ENCODE results near the gene PRPF38B.

DNA sequence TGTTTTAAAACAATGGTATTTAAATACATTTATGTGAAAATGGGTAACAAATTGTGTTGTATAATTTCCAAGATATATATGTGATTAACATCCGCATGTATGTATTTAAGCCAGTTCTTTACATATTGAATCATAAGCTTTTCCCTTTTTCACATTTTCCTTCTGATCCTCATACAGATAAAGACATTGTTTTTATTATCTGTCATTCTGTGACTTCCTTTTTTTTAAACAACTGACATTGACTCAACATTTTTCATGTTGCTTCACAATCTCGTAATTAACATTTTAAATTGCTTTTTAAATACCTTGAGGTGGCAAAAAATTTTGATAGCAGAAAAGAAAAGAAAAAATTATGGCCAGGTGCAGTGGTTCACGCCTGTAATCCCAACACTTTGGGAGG, 55.8 kb downstream of the PRPF38B start:
- no peak for TF ChIP-seq ZFX (IDR thresholded peaks at IDR 0.05; ENCODE audit: borderline replicate concordance)
- TF ChIP-seq, protein P1, sequence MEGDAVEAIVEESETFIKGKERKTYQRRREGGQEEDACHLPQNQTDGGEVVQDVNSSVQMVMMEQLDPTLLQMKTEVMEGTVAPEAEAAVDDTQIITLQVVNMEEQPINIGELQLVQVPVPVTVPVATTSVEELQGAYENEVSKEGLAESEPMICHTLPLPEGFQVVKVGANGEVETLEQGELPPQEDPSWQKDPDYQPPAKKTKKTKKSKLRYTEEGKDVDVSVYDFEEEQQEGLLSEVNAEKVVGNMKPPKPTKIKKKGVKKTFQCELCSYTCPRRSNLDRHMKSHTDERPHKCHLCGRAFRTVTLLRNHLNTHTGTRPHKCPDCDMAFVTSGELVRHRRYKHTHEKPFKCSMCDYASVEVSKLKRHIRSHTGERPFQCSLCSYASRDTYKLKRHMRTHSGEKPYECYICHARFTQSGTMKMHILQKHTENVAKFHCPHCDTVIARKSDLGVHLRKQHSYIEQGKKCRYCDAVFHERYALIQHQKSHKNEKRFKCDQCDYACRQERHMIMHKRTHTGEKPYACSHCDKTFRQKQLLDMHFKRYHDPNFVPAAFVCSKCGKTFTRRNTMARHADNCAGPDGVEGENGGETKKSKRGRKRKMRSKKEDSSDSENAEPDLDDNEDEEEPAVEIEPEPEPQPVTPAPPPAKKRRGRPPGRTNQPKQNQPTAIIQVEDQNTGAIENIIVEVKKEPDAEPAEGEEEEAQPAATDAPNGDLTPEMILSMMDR (IDR thresholded peaks at IDR 0.05) = no peak
